ENCODE data around the gene TFDP2.

DNA sequence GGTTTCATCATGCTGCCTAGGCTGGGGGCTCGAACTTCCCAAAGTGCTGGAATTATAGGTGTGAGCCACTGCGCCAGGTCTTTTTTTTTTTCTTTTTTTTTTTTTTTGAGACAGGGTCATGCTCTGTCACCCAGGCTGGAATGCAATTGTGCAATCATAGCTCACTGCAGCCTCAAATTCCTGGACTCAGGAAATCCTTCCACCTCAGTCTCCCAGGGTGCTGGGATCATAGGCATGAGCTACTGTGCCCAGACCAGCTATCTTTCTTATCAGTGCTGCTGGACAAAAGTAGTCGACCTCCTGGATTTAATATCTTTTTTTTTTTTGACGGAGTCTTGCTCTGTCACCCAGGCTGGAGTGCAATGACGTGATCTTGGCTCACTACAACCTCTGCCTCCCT is 60.8 kb downstream of the TFDP2 start:
- TF ChIP-seq, protein P1, sequence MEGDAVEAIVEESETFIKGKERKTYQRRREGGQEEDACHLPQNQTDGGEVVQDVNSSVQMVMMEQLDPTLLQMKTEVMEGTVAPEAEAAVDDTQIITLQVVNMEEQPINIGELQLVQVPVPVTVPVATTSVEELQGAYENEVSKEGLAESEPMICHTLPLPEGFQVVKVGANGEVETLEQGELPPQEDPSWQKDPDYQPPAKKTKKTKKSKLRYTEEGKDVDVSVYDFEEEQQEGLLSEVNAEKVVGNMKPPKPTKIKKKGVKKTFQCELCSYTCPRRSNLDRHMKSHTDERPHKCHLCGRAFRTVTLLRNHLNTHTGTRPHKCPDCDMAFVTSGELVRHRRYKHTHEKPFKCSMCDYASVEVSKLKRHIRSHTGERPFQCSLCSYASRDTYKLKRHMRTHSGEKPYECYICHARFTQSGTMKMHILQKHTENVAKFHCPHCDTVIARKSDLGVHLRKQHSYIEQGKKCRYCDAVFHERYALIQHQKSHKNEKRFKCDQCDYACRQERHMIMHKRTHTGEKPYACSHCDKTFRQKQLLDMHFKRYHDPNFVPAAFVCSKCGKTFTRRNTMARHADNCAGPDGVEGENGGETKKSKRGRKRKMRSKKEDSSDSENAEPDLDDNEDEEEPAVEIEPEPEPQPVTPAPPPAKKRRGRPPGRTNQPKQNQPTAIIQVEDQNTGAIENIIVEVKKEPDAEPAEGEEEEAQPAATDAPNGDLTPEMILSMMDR (IDR thresholded peaks at IDR 0.05; ENCODE audit: low read depth, low read length) = no peak
- no peak for TF ChIP-seq POLR2A (IDR thresholded peaks at IDR 0.05; ENCODE audit: extremely low read depth, insufficient read length)

All from NB4 (cell line).